Activated CD4-positive, alpha-beta T cell treated with anti-CD3 and anti-CD28 coated beads for 36 hours (primary cell): ENCODE data around the gene SLC17A4. TPM values are rescaled to one million over a fixed set of nuclear protein-coding genes. Genes with fewer than 3 reads are reported as not detected.
A peak's percentile ranks its signal among the peaks of the same experiment; 100 is the strongest.

Experiments used
- ATAC-seq: fragments of 200-7000 bp; cut with Tn5 transposase; one replicate; pipeline ENCODE4 v1.10.0; 2021; ENCODE audit warnings: mild to moderate bottlenecking, moderate library complexity
- CTCF ChIA-PET: fragments of 350-600 bp; sonication (Branson Sonifier 250); formaldehyde crosslinking; loops from one replicate; lab custom pipeline; 2021; ENCODE audit warnings: antibody characterized with exemption; lab: Charles Lee
- POLR2A ChIA-PET: fragments of 350-600 bp; sonication (Branson Sonifier 250); formaldehyde crosslinking; loops from one replicate; lab custom pipeline; 2021; ENCODE audit warnings: antibody characterized with exemption, inconsistent platforms; lab: Charles Lee
- DNase-seq: peaks from one replicate; pipeline ENCODE4 v3.0.0-alpha.2; 2020
- H3K27ac Mint-ChIP-seq: one replicate; pipeline ENCODE4 v1.8.0; 2021; ENCODE audit warnings: mixed read lengths
- H3K27me3 Mint-ChIP-seq: one replicate; pipeline ENCODE4 v1.8.0; 2021; ENCODE audit warnings: mixed read lengths
- H3K36me3 Mint-ChIP-seq: one replicate; pipeline ENCODE4 v1.8.0; 2021; ENCODE audit warnings: low read depth, mixed read lengths
- H3K4me1 Mint-ChIP-seq: one replicate; pipeline ENCODE4 v1.8.0; 2021; ENCODE audit warnings: mixed read lengths
- H3K4me3 Mint-ChIP-seq: one replicate; pipeline ENCODE4 v1.8.0; 2021; ENCODE audit warnings: mild to moderate bottlenecking, moderate library complexity, mixed read lengths
- H3K9me3 Mint-ChIP-seq: one replicate; pipeline ENCODE4 v1.8.0; 2021; ENCODE audit warnings: low read depth, mixed read lengths
- intact Hi-C, 2 experiments: fragments of 100-400 bp; cut with DNase I in 1 of 2; cut with micrococcal nuclease in 1 of 2; formaldehyde crosslinking; loops; one replicate each; pipeline versions ENCODE4 v1.14.2 to v1.15.1; 2022 to 2024; cut with DNase I, micrococcal nuclease
- total RNA-seq, 2 experiments: library from RNA; stranded (reverse); gene quantifications; one replicate each; pipeline ENCODE4 v1.2.3, GENCODE V29; 2021

SLC17A4 gene
- total RNA-seq, 2 experiments from 2014 or later: not detected

DNA sequence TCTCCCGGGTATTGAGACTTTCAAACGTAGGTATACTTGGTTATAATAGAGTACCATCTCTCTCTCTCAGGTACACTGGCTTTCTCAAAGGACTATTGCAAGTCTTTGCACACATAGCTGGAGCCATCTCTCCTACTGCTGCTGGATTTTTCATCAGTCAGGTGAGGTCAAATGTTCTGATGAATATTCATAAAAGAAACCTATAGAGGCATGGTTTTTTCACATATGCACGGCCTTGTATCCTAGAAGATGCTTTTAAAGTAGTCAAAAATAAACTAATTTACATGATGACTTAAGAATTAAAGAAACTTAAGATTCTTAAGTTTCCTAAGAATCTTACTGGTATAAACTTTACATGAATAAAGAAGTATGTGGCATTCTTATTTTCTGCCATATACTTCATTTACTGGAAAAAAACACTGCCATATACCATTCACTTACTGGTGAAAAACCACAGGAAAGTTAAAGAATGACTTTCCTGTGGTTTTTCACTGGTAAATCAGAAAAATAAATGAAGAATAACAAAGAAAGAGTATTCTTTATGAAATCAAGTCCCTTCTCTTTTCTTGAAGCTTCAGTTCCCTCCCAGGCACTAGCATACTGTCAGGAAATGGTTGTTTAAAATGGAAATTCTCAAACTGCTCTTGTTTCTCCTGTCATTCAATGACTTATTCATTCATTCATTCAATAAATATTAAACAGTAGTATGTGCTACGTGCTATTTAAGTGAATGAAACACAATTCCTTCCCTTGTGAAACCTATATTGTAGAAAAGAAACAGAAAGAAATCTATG is 23.5 kb downstream of the SLC17A4 start:
- ChIA-PET POLR2A (no interaction called here), CTCF (interaction anchor here (1.6 kb wide), 1 partner anchor 58 kb away, joined by 3 read pairs; no protein-coding TSS in a partner anchor)
- H3K4me1 Mint-ChIP-seq: peaks cover 23% of the 10 kb centered on the region
- no peaks in the 10 kb centered on the region for H3K9me3 Mint-ChIP-seq
- peak; percentile 68 for ATAC-seq
- peak overlapping the region; percentile 72 for H3K27ac Mint-ChIP-seq
- peaks cover 14% of the 10 kb centered on the region for H3K27me3 Mint-ChIP-seq
- no peaks in the 10 kb centered on the region for H3K36me3 Mint-ChIP-seq
- intact Hi-C loops: loop anchor here in 1 of 2 experiments (1.0 kb wide), 1 partner anchor 640 kb away; no protein-coding TSS in a partner anchor
- DNase-seq: no peak
- H3K4me3 Mint-ChIP-seq: no peak overlapping the region

DNA sequence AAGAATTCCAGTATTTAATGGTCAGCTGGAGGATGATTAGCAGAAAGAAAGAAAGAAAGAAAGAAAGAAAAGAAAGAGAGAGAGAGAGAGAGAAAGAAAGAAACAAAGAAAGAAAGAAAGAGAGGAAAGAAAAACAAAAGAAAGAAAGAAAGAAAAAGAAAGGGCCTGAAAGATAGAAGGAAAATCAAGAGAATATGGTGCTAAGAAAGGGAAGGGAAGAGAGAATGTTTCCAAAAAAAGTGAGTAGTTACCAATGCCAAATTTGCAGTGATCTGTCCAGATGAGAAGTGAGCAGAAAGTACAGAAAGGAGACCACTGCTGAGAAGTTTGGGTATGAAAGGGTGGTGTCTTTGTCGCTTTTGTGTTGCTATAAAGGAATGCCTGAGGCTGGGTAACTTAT is 26.6 kb downstream of the SLC17A4 start:
- Mint-ChIP-seq H3K4me1 (peaks cover 23% of the 10 kb centered on the region), H3K9me3 (no peaks in the 10 kb centered on the region), H3K4me3 (no peak overlapping the region), H3K36me3 (no peaks in the 10 kb centered on the region), H3K27ac (no peak overlapping the region), H3K27me3 (peaks cover 14% of the 10 kb centered on the region)
- ChIA-PET POLR2A (interaction anchor here (0.6 kb wide), 1 partner anchor 21 kb away, joined by 4 read pairs; no protein-coding TSS in a partner anchor), CTCF (interaction anchor here (0.8 to 1.8 kb wide), 2 partner anchors 21 to 222 kb away, joined by 3 to 4 read pairs; no protein-coding TSS in a partner anchor)
- intact Hi-C loops: no loop called here
- ATAC-seq (no peak), DNase-seq (no peak)

DNA sequence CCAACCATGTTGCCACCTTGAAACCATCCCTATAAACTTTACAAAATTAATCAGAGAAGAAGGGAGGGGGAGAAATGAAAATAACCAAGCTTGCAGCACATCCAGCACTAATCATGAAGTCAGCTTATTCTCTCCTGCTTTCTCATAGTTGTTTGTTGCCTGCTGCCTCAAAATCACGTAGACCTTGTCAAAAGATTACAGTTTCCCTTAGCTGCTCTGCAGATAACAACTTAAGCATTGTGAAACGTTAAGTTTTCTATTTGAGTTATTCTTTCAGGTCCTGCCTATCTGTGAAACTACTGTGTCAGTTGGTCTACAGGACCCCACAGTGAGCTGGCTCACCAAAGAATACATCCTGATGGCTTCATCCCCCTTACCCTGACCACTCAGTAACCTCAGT is 32.9 kb downstream of the SLC17A4 start:
- POLR2A ChIA-PET: no interaction called here
- H3K9me3 Mint-ChIP-seq: no peaks in the 10 kb centered on the region
- peaks cover 3% of the 10 kb centered on the region for H3K4me1 Mint-ChIP-seq
- peaks cover 3% of the 10 kb centered on the region for H3K27me3 Mint-ChIP-seq
- CTCF ChIA-PET: interaction anchor here (0.6 to 2.3 kb wide), 8 partner anchors 18 to 235 kb away, joined by 3 to 13 read pairs (median 4); no protein-coding TSS in a partner anchor
- ATAC-seq: no peak
- no peak for DNase-seq
- H3K27ac Mint-ChIP-seq: no peak overlapping the region
- intact Hi-C loops: loop anchor here in 1 of 2 experiments (5.0 kb wide), 2 partner anchors 155 to 205 kb away; no protein-coding TSS in a partner anchor
- H3K4me3 Mint-ChIP-seq: no peak overlapping the region
- no peaks in the 10 kb centered on the region for H3K36me3 Mint-ChIP-seq

DNA sequence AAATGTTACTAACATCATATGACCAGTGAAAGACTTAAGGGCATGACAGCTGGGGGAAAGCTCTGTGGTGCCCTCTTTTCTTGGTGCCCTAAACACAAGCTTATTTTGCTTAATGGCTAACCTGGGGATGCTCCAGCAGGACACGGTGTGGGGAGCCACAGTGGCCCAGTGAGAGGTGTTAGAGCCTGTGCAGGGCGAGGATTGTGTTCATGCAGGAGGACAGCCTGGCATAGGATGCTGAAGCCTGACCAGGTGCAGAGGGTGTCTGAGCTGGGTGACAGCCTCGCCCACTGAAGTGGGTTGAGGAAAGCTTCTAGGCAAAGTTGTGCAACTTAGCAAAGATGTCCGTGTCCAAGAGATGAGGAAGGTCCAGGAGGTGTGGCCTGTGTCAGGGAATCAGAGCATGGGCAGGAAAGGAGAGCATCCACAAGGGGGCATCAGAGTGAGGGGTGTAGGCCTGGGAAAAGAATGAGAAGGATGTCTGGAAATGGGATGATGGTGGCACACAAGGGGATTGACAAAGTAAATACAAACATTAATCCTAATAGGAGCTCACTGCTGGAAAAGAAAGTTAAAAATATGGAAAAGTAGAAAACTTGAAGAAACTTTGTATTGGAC is 33.9 kb downstream of the SLC17A4 start:
- POLR2A ChIA-PET: interaction anchor here (0.6 kb wide), 2 partner anchors 11 to 191 kb away, joined by 3 read pairs; no protein-coding TSS in a partner anchor
- ATAC-seq: peak; percentile 55
- Mint-ChIP-seq H3K4me1 (peaks cover 3% of the 10 kb centered on the region), H3K9me3 (no peaks in the 10 kb centered on the region), H3K27ac (no peak overlapping the region), H3K27me3 (peaks cover 8% of the 10 kb centered on the region), H3K4me3 (no peak overlapping the region), H3K36me3 (no peaks in the 10 kb centered on the region)
- intact Hi-C loops: loop anchor here (1.0 to 5.0 kb wide), 7 partner anchors 94 to 215 kb away; no protein-coding TSS in a partner anchor
- peak; percentile 60 for DNase-seq
- CTCF ChIA-PET: interaction anchor here (0.8 to 2.3 kb wide), 17 partner anchors 13 to 214 kb away, joined by 3 to 13 read pairs (median 3); partner anchors contain the start of gene SLC17A3

DNA sequence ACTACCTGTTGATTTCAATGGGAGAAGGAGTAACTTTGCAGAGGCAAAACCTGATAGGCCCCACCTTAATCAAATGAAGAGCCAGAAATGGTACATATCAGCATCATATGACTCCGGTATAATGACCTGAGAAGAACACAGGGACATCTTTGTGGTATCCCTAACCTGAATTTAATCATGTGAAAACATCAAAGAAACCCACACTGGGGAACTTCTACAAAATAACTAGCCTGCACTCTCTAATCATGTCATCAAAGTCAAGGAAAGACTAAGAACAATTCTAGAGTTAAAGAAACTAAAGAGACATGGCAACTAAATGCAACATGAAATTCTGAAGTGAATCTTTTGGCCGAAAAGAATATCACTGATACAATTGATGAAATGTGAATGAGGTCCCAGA is 34.9 kb downstream of the SLC17A4 start:
- no peaks in the 10 kb centered on the region for H3K36me3 Mint-ChIP-seq
- DNase-seq (no peak), ATAC-seq (peak; percentile 30)
- POLR2A ChIA-PET: no interaction called here
- peaks cover 5% of the 10 kb centered on the region for H3K27me3 Mint-ChIP-seq
- H3K4me3 Mint-ChIP-seq: no peak overlapping the region
- peaks cover 3% of the 10 kb centered on the region for H3K4me1 Mint-ChIP-seq
- CTCF ChIA-PET: interaction anchor here (0.6 to 2.3 kb wide), 11 partner anchors 14 to 217 kb away, joined by 3 to 10 read pairs (median 3); no protein-coding TSS in a partner anchor
- no peaks in the 10 kb centered on the region for H3K9me3 Mint-ChIP-seq
- intact Hi-C loops: loop anchor here (2.0 to 5.0 kb wide), 3 partner anchors 93 to 203 kb away; no protein-coding TSS in a partner anchor
- H3K27ac Mint-ChIP-seq: no peak overlapping the region

DNA sequence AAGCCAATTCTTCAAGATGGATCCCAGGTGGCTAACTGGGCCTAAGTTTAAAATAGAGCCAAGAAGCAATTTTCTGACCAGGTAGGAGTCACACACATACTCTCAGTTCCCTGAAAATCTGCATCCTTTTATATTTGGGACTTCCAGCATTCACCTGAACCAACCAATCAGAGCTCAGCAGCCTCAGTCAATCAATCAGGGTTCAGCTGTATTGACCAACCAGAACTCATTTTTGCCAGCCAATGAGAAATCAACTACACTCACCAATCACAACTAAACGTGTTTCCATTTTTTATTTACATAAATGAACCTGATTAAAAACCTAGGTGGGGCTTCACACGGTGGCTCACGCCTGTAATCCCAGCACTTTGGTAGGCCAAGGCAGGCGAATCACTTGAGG is 37.5 kb downstream of the SLC17A4 start:
- ChIA-PET POLR2A (no interaction called here), CTCF (interaction anchor here (2.0 kb wide), 1 partner anchor 72 kb away, joined by 6 read pairs; no protein-coding TSS in a partner anchor)
- Mint-ChIP-seq H3K36me3 (no peaks in the 10 kb centered on the region), H3K27me3 (peaks cover 5% of the 10 kb centered on the region), H3K4me3 (no peak overlapping the region), H3K9me3 (no peaks in the 10 kb centered on the region), H3K27ac (no peak overlapping the region), H3K4me1 (peaks cover 3% of the 10 kb centered on the region)
- no peak for ATAC-seq
- intact Hi-C loops: no loop called here
- DNase-seq: no peak

DNA sequence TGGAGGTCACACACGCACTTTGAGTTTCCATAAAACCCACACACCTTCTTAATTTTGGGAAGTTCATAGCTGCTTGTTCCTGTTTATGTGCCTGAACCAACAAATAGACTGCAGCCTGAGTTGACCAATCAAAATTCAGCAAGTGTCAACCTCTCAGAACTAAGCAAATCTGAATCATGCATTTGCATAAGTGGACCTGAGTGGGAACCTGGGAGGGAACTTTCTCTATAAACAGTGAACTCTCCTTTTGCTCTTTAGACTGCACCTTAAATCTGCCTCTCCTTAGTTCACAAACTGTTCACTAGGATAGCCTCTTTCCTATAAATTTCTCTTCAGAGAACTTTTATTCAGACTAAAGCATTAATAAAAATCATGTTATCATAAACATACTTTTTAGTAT is 39.4 kb downstream of the SLC17A4 start:
- CTCF ChIA-PET: no interaction called here
- Mint-ChIP-seq H3K4me3 (no peak overlapping the region), H3K27me3 (peaks cover 9% of the 10 kb centered on the region), H3K27ac (no peak overlapping the region), H3K9me3 (no peaks in the 10 kb centered on the region), H3K36me3 (no peaks in the 10 kb centered on the region), H3K4me1 (no peaks in the 10 kb centered on the region)
- ATAC-seq: no peak
- POLR2A ChIA-PET: no interaction called here
- no peak for DNase-seq
- intact Hi-C loops: no loop called here

DNA sequence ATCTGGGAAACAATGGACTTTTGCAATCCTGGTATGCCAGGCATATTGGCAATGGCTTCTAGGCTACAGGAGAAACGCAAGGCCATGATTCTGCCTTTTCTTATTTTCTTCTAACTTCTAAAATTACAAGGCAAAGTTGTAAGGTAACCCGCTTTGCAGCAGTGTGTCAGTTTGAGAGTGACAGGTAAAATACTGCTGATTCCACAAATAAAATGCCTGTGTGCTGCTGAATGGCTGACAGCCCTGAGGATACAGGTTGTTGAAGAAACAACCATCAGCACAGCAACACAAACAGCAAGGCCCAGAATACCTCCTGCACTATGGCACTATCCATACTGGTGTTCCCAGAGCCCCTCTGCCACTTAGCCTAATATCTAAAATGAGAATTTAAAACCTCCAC is 40.2 kb downstream of the SLC17A4 start:
- ChIA-PET POLR2A (interaction anchor here (0.5 kb wide), 1 partner anchor 94 kb away, joined by 15 read pairs; no protein-coding TSS in a partner anchor), CTCF (no interaction called here)

DNA sequence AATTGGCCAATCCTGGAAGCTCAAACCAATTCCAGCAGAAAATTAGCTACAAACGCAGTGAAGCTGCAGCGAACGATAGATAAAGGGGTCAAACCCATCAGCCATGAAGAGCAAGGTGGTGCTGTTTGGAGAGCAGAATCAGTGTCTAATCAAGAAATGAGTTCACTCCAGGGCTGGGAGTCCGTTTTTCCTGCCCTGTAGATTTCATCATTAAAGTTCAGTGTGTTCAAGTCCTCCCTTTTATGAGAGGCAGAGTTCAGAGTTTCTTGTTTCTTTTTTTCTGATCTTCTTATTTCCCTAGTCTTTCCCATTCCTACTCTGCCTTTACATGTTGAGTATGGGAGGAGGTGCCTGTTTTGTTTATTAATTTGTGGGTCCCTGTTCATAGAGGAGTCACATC is 46.9 kb downstream of the SLC17A4 start:
- peaks cover 9% of the 10 kb centered on the region for H3K27me3 Mint-ChIP-seq
- no peak for ATAC-seq
- H3K36me3 Mint-ChIP-seq: no peaks in the 10 kb centered on the region
- no peak overlapping the region for H3K27ac Mint-ChIP-seq
- POLR2A ChIA-PET: interaction anchor here (0.5 kb wide), 1 partner anchor 77 kb away, joined by 3 read pairs; no protein-coding TSS in a partner anchor
- no peaks in the 10 kb centered on the region for H3K4me1 Mint-ChIP-seq
- intact Hi-C loops: no loop called here
- no peak for DNase-seq
- no peak overlapping the region for H3K4me3 Mint-ChIP-seq
- no peaks in the 10 kb centered on the region for H3K9me3 Mint-ChIP-seq
- CTCF ChIA-PET: no interaction called here

More for the DNA sequence above, 40.2 kb downstream of the SLC17A4 start:
- H3K4me3 Mint-ChIP-seq: no peak overlapping the region
- H3K9me3 Mint-ChIP-seq: no peaks in the 10 kb centered on the region
- no peaks in the 10 kb centered on the region for H3K4me1 Mint-ChIP-seq
- H3K27ac Mint-ChIP-seq: no peak overlapping the region
- intact Hi-C loops: no loop called here
- H3K36me3 Mint-ChIP-seq: no peaks in the 10 kb centered on the region
- DNase-seq: no peak
- peaks cover 9% of the 10 kb centered on the region for H3K27me3 Mint-ChIP-seq
- ATAC-seq: no peak

DNA sequence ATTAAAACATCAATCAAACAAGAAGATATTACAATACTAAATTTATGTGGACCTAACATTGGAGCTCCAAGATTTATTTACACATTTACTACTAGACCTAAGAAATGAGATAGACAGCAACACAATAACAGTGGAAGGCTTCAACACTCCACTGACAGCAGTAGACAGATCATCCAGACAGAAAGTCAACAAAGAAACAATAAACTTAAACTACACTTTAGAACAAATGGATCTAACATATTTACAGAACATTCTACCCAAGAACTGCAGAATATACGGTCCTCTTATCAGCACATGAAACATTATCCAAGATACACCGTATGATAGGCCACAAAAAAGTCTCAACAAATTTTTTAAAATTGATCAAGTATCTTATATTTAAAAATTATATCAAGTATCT is 50.3 kb downstream of the SLC17A4 start:
- DNase-seq (no peak), ATAC-seq (no peak)
- CTCF ChIA-PET: interaction anchor here (1.1 to 2.3 kb wide), 2 partner anchors 15 to 18 kb away, joined by 3 to 10 read pairs; no protein-coding TSS in a partner anchor
- POLR2A ChIA-PET: interaction anchor here (0.6 kb wide), 1 partner anchor 520 kb away, joined by 3 read pairs; no protein-coding TSS in a partner anchor
- intact Hi-C loops: no loop called here
- no peak overlapping the region for H3K4me3 Mint-ChIP-seq
- H3K36me3 Mint-ChIP-seq: no peaks in the 10 kb centered on the region
- no peaks in the 10 kb centered on the region for H3K9me3 Mint-ChIP-seq
- H3K27ac Mint-ChIP-seq: no peak overlapping the region
- H3K27me3 Mint-ChIP-seq: peaks cover 13% of the 10 kb centered on the region
- H3K4me1 Mint-ChIP-seq: no peaks in the 10 kb centered on the region

DNA sequence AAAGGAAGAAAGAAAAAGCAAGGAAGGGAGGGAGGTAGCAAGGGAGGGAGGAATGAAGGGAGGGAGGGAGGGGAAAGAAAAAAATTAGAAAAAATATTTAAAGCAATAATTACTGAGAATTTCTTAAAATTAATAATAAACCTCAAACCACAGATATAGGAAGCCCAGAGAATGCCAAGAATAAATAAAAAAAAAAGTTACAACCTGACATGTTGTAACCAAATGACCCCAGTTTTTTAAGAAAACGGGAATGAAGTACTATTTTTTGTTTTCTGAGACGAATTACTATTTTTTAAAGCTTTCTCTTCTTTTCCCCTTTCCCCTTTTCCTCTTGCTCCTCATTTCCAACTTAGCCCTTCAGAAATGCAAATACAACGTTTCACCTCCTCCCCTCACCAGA is 60.7 kb downstream of the SLC17A4 start:
- ATAC-seq (no peak), DNase-seq (no peak)
- Mint-ChIP-seq H3K4me1 (no peaks in the 10 kb centered on the region), H3K27me3 (peaks cover 18% of the 10 kb centered on the region), H3K9me3 (peaks cover 1% of the 10 kb centered on the region), H3K27ac (no peak overlapping the region), H3K36me3 (no peaks in the 10 kb centered on the region), H3K4me3 (no peak overlapping the region)
- intact Hi-C loops: no loop called here
- CTCF ChIA-PET: interaction anchor here (0.6 kb wide), 1 partner anchor 44 kb away, joined by 3 read pairs; no protein-coding TSS in a partner anchor
- POLR2A ChIA-PET: no interaction called here
